Measurements from ENCODE around the gene ZNF480.
"Not testable (repeated sequence)": the region's sequence is repeated elsewhere in the genome, so short reads cannot be mapped to it uniquely, and the experiment has no call there.

The ZNF480 gene

DNA sequence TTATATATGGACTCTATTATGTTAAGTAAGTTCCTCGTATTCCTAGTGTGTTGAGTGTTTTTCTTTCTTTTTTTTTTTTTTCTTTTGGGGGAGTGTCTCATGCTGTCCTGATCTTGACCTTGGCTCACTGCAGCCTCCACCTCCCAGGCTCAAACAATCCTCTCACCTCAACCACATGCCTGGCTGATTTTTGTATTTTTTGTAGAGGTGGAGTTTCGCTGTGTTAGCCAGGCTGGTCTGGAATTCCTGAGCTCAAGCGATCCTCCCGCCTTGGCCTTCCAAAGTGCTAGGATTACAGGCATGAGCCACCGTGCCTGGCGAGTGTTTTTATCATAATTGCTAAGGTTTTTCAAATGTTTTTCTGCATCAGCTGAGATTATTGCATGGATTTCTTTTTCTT, 10.7 kb upstream of the ZNF480 start:
- Histone ChIP-seq H3K27ac (ENCODE audit: low read length) (no peak overlapping the region), H3K9ac (ENCODE audit: low read length in 2 of 2) (no peak overlapping the region), H3K4me1 (ENCODE audit: control insufficient read depth, insufficient read depth, low read length) (no peaks in the 10 kb centered on the region), H3K27me3 (ENCODE audit: control insufficient read depth in 1 of 2, insufficient read depth in 2 of 2, low read length in 2 of 2) (no peaks in the 10 kb centered on the region), H3K9me3 (ENCODE audit: control insufficient read depth in 2 of 2, low read length in 2 of 2) (no peaks in the 10 kb centered on the region), H3K4me3 (ENCODE audit: low read length in 2 of 2) (no peak overlapping the region), H3K36me3 (ENCODE audit: control insufficient read depth in 2 of 2, insufficient read depth in 2 of 2, low read length in 2 of 2) (peaks cover 40 to 47% of the 10 kb centered on the region in 2 donors)

DNA sequence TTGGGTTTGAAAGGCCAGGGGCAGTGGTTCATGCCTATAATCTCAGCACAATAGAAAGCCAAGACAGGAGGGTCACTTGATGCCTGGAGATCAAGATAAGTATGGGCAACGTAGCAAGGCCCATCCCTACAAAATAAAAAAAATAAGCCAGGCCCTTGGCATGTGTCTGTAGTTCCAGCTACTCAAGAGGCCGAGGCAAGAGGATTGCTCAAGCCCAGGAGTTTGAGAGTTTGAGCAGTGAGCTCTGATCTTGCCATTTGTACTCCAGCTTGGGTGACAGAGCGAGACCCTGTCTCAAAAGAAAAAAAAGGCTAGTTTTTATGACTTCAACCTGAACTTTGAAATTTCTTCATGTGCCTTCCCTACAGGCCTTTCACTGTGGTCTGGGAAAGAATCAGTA, 5.2 kb upstream of the ZNF480 start:
- Histone ChIP-seq H3K27ac (ENCODE audit: low read length) (no peak overlapping the region), H3K4me1 (ENCODE audit: control insufficient read depth, insufficient read depth, low read length) (peaks cover 5% of the 10 kb centered on the region), H3K9ac (ENCODE audit: low read length in 2 of 2) (no peak overlapping the region), H3K4me3 (ENCODE audit: low read length in 2 of 2) (no peak overlapping the region), H3K36me3 (ENCODE audit: control insufficient read depth in 2 of 2, insufficient read depth in 2 of 2, low read length in 2 of 2) (peaks cover 16 to 20% of the 10 kb centered on the region in 2 donors), H3K9me3 (ENCODE audit: control insufficient read depth in 2 of 2, low read length in 2 of 2) (no peaks in the 10 kb centered on the region), H3K27me3 (ENCODE audit: control insufficient read depth in 1 of 2, insufficient read depth in 2 of 2, low read length in 2 of 2) (no peaks in the 10 kb centered on the region)

DNA sequence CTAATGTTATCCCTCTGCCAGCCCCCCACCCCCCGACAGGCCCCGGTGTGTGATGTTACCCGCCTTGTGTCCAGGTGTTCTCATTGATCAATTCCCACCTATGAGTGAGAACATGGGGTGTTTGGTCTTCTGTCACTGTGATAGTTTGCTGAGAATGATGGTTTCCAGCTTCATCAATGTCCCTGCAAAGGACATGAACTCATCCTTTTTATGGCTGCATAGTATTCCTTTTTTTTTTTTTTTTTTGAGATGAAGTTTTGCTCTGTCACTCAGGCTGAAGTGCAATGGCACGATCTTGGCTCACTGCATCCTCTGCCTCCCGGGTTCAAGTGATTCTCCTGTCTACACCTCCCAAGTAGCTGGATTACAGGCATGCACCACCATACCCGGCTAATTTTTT, 4.0 kb upstream of the ZNF480 start:
- H3K27me3 ChIP-seq (ENCODE audit: control insufficient read depth in 1 of 2, insufficient read depth in 2 of 2, low read length in 2 of 2); H3K9me3 ChIP-seq (ENCODE audit: control insufficient read depth in 2 of 2, low read length in 2 of 2): not testable (repeated sequence)
- peaks cover 16 to 20% of the 10 kb centered on the region in 2 donors for H3K36me3 ChIP-seq (ENCODE audit: control insufficient read depth in 2 of 2, insufficient read depth in 2 of 2, low read length in 2 of 2)

DNA sequence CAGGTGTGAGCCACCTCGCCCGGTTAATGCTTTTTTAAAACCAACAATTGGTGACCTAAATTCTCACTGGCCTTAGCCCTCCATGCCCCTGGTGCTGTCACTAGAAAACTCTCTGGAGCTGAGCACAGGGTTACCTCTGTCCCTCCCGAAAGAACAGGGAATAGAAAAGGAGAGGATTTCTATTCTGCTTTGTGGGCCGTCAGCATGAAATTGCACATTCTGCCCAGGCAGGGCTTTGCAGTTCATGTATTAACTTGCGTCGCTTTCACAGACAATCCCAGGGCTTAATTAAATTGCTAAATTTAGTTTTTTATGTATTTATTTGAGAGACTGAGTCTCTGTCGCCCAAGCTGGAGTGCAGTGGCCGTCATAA, 583 bp upstream of the ZNF480 start:
- H3K36me3 ChIP-seq (ENCODE audit: control insufficient read depth in 2 of 2, insufficient read depth in 2 of 2, low read length in 2 of 2): peaks cover 16 to 17% of the 10 kb centered on the region in 2 donors
- no peaks in the 10 kb centered on the region for H3K27me3 ChIP-seq (ENCODE audit: control insufficient read depth in 1 of 2, insufficient read depth in 2 of 2, low read length in 2 of 2)
- peak overlapping the region; percentile 87 to 94 for H3K4me3 ChIP-seq (ENCODE audit: low read length in 2 of 2)
- peak overlapping the region; percentile 73 to 78 for H3K9ac ChIP-seq (ENCODE audit: low read length in 2 of 2)
- peaks cover 14% of the 10 kb centered on the region for H3K4me1 ChIP-seq (ENCODE audit: control insufficient read depth, insufficient read depth, low read length)
- peak overlapping the region; percentile 53 for H3K27ac ChIP-seq (ENCODE audit: low read length)
- no peaks in the 10 kb centered on the region for H3K9me3 ChIP-seq (ENCODE audit: control insufficient read depth in 2 of 2, low read length in 2 of 2)

More for the DNA sequence above, 4.0 kb upstream of the ZNF480 start:
- H3K27ac ChIP-seq (ENCODE audit: low read length); H3K4me1 ChIP-seq (ENCODE audit: control insufficient read depth, insufficient read depth, low read length); H3K4me3 ChIP-seq (ENCODE audit: low read length in 2 of 2); H3K9ac ChIP-seq (ENCODE audit: low read length in 2 of 2): not testable (repeated sequence)

DNA sequence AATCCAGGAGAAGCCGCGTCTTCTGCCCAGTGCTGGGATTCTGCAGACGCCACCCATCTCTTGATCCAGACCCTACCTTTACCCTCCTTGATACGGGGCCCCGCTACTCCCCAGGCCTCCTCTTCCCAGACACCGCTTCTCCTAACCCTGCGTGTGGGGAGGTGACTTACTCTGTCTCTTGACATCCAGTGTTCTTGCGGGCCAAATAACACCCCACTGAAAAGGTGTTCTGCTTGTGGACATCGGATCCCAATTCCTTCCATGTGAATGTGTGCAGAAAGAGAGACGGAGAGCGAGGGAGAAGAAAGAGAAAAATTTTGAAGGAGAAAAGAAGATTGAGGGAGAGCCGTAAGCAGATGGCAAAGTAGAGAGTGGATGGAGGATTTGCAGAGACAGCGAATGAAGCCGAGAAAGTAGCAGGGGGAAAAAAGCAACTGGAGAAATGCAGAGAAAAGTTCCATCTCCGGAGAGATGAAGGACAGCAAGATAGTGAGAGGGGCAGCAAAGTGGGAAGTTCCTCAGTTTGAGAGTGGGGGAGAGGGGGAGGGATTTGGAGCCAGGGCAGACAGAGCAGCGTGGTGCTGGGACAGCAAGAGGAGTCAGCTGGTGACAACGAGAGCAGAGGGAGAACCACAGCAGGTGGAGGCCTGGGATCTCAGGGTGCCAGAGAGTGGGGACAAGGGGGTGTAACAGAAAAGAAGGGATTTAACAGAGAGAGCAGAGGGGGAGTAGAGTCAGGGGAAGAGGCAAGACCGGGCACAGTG, 814 bp downstream of the ZNF480 start:
- peak overlapping the region; percentile 92 for H3K27ac ChIP-seq (ENCODE audit: low read length)
- H3K9me3 ChIP-seq (ENCODE audit: control insufficient read depth in 2 of 2, low read length in 2 of 2): no peaks in the 10 kb centered on the region
- peaks cover 29 to 30% of the 10 kb centered on the region in 2 donors for H3K36me3 ChIP-seq (ENCODE audit: control insufficient read depth in 2 of 2, insufficient read depth in 2 of 2, low read length in 2 of 2)
- peaks cover 14% of the 10 kb centered on the region for H3K4me1 ChIP-seq (ENCODE audit: control insufficient read depth, insufficient read depth, low read length)
- H3K9ac ChIP-seq (ENCODE audit: low read length in 2 of 2): peak overlapping the region; percentile 86 to 98
- peak overlapping the region; percentile 83 to 94 for H3K4me3 ChIP-seq (ENCODE audit: low read length in 2 of 2)
- no peaks in the 10 kb centered on the region for H3K27me3 ChIP-seq (ENCODE audit: control insufficient read depth in 1 of 2, insufficient read depth in 2 of 2, low read length in 2 of 2)

DNA sequence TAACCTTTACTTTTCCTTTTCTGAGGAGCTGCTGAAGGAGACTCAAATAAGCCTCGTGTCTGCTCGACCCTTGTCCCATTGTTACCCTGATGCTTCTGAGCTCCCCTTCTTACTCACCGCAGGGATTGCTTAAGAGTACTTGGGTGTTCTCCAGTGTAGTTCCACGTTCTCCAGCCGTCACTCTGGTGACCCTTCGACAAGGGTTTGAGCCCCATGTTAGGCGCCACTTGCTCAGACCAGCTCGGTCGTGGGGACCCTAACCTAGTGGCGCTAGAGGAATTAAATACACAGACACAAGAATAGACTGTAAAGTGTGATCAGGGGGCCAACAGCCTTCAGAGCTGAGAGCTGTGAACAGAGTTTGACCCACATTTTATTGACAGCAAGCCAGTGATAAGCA, 10.3 kb downstream of the ZNF480 start:
- Histone ChIP-seq H3K9me3 (ENCODE audit: control insufficient read depth in 2 of 2, low read length in 2 of 2) (peaks cover 43 to 60% of the 10 kb centered on the region in 2 donors), H3K9ac (ENCODE audit: low read length in 2 of 2) (no peak overlapping the region), H3K36me3 (ENCODE audit: control insufficient read depth in 2 of 2, insufficient read depth in 2 of 2, low read length in 2 of 2) (peaks cover 47 to 56% of the 10 kb centered on the region in 2 donors), H3K4me3 (ENCODE audit: low read length in 2 of 2) (peak overlapping the region in 1 of 2 donors; percentile 57), H3K27me3 (ENCODE audit: control insufficient read depth in 1 of 2, insufficient read depth in 2 of 2, low read length in 2 of 2) (no peaks in the 10 kb centered on the region), H3K27ac (ENCODE audit: low read length) (no peak overlapping the region), H3K4me1 (ENCODE audit: control insufficient read depth, insufficient read depth, low read length) (no peaks in the 10 kb centered on the region)

DNA sequence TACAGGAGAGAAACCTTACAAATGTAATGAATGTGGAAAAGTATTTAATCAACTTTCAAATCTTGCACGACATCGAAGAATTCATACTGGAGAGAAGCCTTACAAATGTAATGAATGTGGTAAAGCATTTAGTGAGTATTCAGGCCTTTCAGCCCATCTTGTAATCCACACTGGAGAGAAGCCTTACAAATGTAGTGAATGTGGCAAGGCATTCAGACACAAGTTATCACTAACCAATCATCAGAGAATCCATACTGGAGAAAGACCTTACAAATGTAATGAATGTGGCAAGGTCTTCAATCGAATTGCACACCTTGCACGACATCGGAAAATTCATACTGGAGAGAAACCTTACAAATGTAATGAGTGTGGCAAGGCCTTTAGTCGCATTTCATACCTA, 25.5 kb downstream of the ZNF480 start:
- H3K27me3 ChIP-seq (ENCODE audit: control insufficient read depth in 1 of 2, insufficient read depth in 2 of 2, low read length in 2 of 2): no peaks in the 10 kb centered on the region
- H3K36me3 ChIP-seq (ENCODE audit: control insufficient read depth in 2 of 2, insufficient read depth in 2 of 2, low read length in 2 of 2): peaks cover 37 to 45% of the 10 kb centered on the region in 2 donors
- no peak overlapping the region for H3K27ac ChIP-seq (ENCODE audit: low read length)
- H3K9me3 ChIP-seq (ENCODE audit: control insufficient read depth in 2 of 2, low read length in 2 of 2): peaks cover 51 to 73% of the 10 kb centered on the region in 2 donors
- H3K4me3 ChIP-seq (ENCODE audit: low read length in 2 of 2): peak overlapping the region in 1 of 2 donors; percentile 38
- no peaks in the 10 kb centered on the region for H3K4me1 ChIP-seq (ENCODE audit: control insufficient read depth, insufficient read depth, low read length)
- H3K9ac ChIP-seq (ENCODE audit: low read length in 2 of 2): no peak overlapping the region

DNA sequence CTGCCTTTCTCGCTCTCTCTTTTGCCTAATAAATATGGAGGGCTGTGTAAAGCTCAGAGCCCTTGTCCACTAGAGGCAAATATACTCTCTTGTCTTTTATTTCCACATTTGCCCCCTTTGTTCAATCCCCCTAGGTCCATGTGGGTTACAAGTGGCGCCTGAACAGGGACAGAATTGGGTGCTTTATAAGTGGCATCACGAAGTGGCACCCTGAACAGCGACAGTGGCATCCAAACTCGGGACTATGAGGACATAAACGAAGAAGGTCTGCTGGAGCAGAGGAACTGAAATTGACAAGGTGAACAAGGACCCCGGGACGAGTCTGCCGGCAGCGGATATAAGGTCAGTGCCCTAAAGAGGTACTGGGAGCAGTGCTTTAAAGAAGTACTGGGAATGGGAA, 34.8 kb downstream of the ZNF480 start:
- Histone ChIP-seq H3K27me3 (ENCODE audit: control insufficient read depth in 1 of 2, insufficient read depth in 2 of 2, low read length in 2 of 2) (no peaks in the 10 kb centered on the region), H3K9me3 (ENCODE audit: control insufficient read depth in 2 of 2, low read length in 2 of 2) (peaks cover 26 to 56% of the 10 kb centered on the region in 2 donors), H3K36me3 (ENCODE audit: control insufficient read depth in 2 of 2, insufficient read depth in 2 of 2, low read length in 2 of 2) (no peaks in the 10 kb centered on the region), H3K27ac (ENCODE audit: low read length) (no peak overlapping the region), H3K4me1 (ENCODE audit: control insufficient read depth, insufficient read depth, low read length) (peaks cover 2% of the 10 kb centered on the region), H3K4me3 (ENCODE audit: low read length in 2 of 2) (no peak overlapping the region), H3K9ac (ENCODE audit: low read length in 2 of 2) (no peak overlapping the region)

DNA sequence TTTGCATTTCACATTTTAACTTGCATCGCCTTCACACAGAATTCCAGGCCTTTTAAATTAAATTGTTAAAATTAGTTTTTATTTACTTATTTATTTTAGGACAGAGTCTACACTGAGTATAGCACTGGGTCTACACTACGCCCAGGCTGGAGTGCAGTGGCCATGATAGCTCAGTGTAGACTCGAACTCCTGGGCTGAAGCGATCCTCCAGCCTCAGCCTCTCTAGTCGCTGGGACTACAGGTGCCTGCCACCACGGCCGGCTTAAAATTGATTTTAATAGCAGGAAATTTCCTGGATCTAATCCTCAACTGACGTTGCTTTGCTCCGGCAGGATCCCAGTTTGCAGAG, 38.8 kb downstream of the ZNF480 start:
- Histone ChIP-seq H3K4me3 (ENCODE audit: low read length in 2 of 2) (peak overlapping the region; percentile 92 to 93), H3K4me1 (ENCODE audit: control insufficient read depth, insufficient read depth, low read length) (peaks cover 7% of the 10 kb centered on the region), H3K27me3 (ENCODE audit: control insufficient read depth in 1 of 2, insufficient read depth in 2 of 2, low read length in 2 of 2) (no peaks in the 10 kb centered on the region), H3K36me3 (ENCODE audit: control insufficient read depth in 2 of 2, insufficient read depth in 2 of 2, low read length in 2 of 2) (peaks cover 0 to 2% of the 10 kb centered on the region in 2 donors), H3K9ac (ENCODE audit: low read length in 2 of 2) (peak overlapping the region; percentile 42 to 96), H3K9me3 (ENCODE audit: control insufficient read depth in 2 of 2, low read length in 2 of 2) (peaks cover 19 to 33% of the 10 kb centered on the region in 2 donors), H3K27ac (ENCODE audit: low read length) (peak overlapping the region; percentile 87)

DNA sequence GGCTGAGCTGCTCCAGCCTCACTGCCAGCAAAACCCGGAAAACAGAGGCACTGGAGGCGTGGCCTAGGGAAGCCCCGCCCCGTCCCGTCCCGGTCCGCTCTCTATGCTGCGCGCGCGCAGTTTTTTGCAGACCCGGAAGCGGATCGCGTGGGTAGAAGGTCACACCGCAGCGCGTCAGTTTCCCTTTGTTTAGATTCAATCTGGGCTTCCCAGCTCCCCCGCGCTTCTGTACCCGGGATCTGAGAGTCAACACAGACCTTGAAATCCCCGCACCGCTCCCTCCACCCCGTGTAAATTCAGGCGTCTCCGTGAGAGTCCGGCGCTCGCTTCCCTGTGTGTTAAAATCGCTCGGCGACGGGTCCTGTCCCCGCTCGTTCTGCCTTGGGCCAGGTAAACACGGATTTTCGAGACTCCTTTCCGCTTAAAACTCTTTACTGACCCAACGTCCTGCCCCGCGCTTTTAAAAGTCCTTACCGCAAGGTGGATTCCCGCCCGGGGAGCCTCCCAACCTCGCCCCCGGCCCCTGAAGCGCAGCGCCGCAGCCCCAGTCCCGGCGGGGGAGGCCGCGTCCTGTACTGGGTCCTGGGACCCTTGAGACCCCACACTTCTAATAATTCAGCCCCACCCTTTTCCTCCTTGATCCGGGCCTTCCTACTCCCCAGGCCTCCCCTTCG, 39.3 kb downstream of the ZNF480 start, which contains the start of gene ZNF610:
Gene ZNF610 (plus strand): TSS at position 127 of the 674 bp plus-strand sequence. CDS start 12,930 bp downstream, outside the sequence.
- Histone ChIP-seq H3K9me3 (ENCODE audit: control insufficient read depth in 2 of 2, low read length in 2 of 2) (peaks cover 14 to 28% of the 10 kb centered on the region in 2 donors), H3K36me3 (ENCODE audit: control insufficient read depth in 2 of 2, insufficient read depth in 2 of 2, low read length in 2 of 2) (peaks cover 0 to 2% of the 10 kb centered on the region in 2 donors), H3K4me1 (ENCODE audit: control insufficient read depth, insufficient read depth, low read length) (peaks cover 7% of the 10 kb centered on the region), H3K27me3 (ENCODE audit: control insufficient read depth in 1 of 2, insufficient read depth in 2 of 2, low read length in 2 of 2) (no peaks in the 10 kb centered on the region), H3K4me3 (ENCODE audit: low read length in 2 of 2) (peak within 1 kb of the TSS; percentile 92 to 93), H3K9ac (ENCODE audit: low read length in 2 of 2) (peak within 1 kb of the TSS; percentile 91 to 96), H3K27ac (ENCODE audit: low read length) (peak within 1 kb of the TSS; percentile 87)

Measured in stomach smooth muscle (tissue), 2 donors.